HepG2 (cell line): ENCODE data around the gene PLPPR3. TPM values are rescaled to one million over a fixed set of nuclear protein-coding genes. Genes with fewer than 3 reads are reported as not detected.

ENCODE experiments used
- ARNT ChIP-seq: fragments of 450-650 bp; IDR thresholded peaks from 2 replicates; pipeline ENCODE4 v1.6.1; 2017
- E2F1 ChIP-seq: sonication (generic); formaldehyde crosslinking; IDR thresholded peaks from 2 replicates; pipeline ENCODE4 v1.5.0; 2020; ENCODE audit warnings: missing genetic modification reagents
- ELF1 ChIP-seq: sonication (generic); formaldehyde crosslinking; IDR thresholded peaks from 2 replicates; pipeline ENCODE4 v1.4.0; 2020; ENCODE audit warnings: missing genetic modification reagents
- ELF3 ChIP-seq: IDR thresholded peaks from 2 replicates; pipeline ENCODE4 v1.6.1; 2016; ENCODE audit warnings: missing genetic modification reagents, missing compliant biosample characterization
- GABPA ChIP-seq, 2 experiments: IDR thresholded peaks; 2 replicates each; pipeline ENCODE4 v1.6.1; 2011 to 2016; ENCODE audit warnings: low read depth in 2 of 2, low read length in 1 of 2, missing biosample characterization in 1 of 2, missing genetic modification characterization in 1 of 2
- HES4 ChIP-seq: sonication (generic); formaldehyde crosslinking; IDR thresholded peaks from 2 replicates; pipeline ENCODE4 v1.9.0; 2021; ENCODE audit warnings: mild to moderate bottlenecking, missing genetic modification reagents, borderline replicate concordance
- HMGXB4 ChIP-seq, 2 experiments: sonication (generic) in 1 of 2; formaldehyde crosslinking in 1 of 2; IDR thresholded peaks; 2 replicates each; pipeline versions ENCODE4 v1.4.0 to v1.6.1; 2018 to 2020; ENCODE audit warnings: missing genetic modification reagents in 2 of 2, borderline replicate concordance in 1 of 2, low read depth in 1 of 2, mild to moderate bottlenecking in 1 of 2, missing biosample characterization in 1 of 2
- HNRNPK ChIP-seq: fragments of 200-400 bp; formaldehyde crosslinking; IDR thresholded peaks from 2 replicates; pipeline ENCODE4 v1.6.1; 2018; ENCODE audit warnings: low read length, low read depth, moderate library complexity, mild to moderate bottlenecking; ENCODE audit not compliant: poor library complexity, severe bottlenecking
- MAZ ChIP-seq, 2 experiments: sonication (generic) in 1 of 2; formaldehyde crosslinking in 1 of 2; IDR thresholded peaks; 2 replicates each; pipeline versions ENCODE4 v1.5.0 to v1.6.1; 2012 to 2020; ENCODE audit warnings: low read depth in 2 of 2, mild to moderate bottlenecking in 2 of 2, borderline replicate concordance in 1 of 2, improper control_type of control experiment in 1 of 2, low read length in 1 of 2, missing genetic modification reagents in 1 of 2, moderate library complexity in 1 of 2
- MIER3 ChIP-seq: IDR thresholded peaks from 2 replicates; pipeline ENCODE4 v1.6.1; 2016; ENCODE audit warnings: missing compliant biosample characterization, borderline replicate concordance
- NFYB ChIP-seq: sonication (generic); formaldehyde crosslinking; IDR thresholded peaks from 2 replicates; pipeline ENCODE4 v1.4.0; 2020; ENCODE audit warnings: missing genetic modification reagents
- PCBP1 ChIP-seq: fragments of 200-400 bp; formaldehyde crosslinking; IDR thresholded peaks from 2 replicates; pipeline ENCODE4 v1.6.1; 2017; ENCODE audit warnings: mild to moderate bottlenecking, low read depth, low read length, borderline replicate concordance
- RAD21 ChIP-seq: fragments of 450-650 bp; formaldehyde crosslinking; IDR thresholded peaks from 2 replicates; pipeline ENCODE4 v1.5.0; 2020; ENCODE audit warnings: mild to moderate bottlenecking
- SMC3 ChIP-seq: IDR thresholded peaks from 2 replicates; pipeline ENCODE4 v1.6.1; 2011; ENCODE audit warnings: low read length, improper control_type of control experiment
- SRSF1 ChIP-seq: fragments of 200-400 bp; formaldehyde crosslinking; optimal IDR thresholded peaks from 2 replicates; pipeline ENCODE3; 2017; ENCODE audit warnings: mild to moderate bottlenecking, low read depth, low read length, moderate library complexity
- STAG1 ChIP-seq: sonication (generic); formaldehyde crosslinking; IDR thresholded peaks from 2 replicates; pipeline ENCODE4 v1.4.0; 2020; ENCODE audit warnings: missing genetic modification reagents
- ZFP36 ChIP-seq: fragments of 150-350 bp; IDR thresholded peaks from 2 replicates; pipeline ENCODE4 v1.6.1; 2018; ENCODE audit warnings: borderline replicate concordance, low read length, low read depth; ENCODE audit not compliant: partially characterized antibody
- ZNF639 ChIP-seq: conservative IDR thresholded peaks from 2 replicates; pipeline ENCODE4 v1.6.1; 2018; ENCODE audit warnings: missing genetic modification reagents
- ZNF770 ChIP-seq: sonication (generic); formaldehyde crosslinking; IDR thresholded peaks from 2 replicates; pipeline ENCODE4 v1.5.0; 2020; ENCODE audit warnings: mild to moderate bottlenecking, missing genetic modification reagents
- ZXDC ChIP-seq: sonication (generic); formaldehyde crosslinking; IDR thresholded peaks from 2 replicates; pipeline ENCODE4 v1.5.0; 2020; ENCODE audit warnings: mild to moderate bottlenecking, missing genetic modification reagents
- polyA plus RNA-seq, 8 experiments: library from polyadenylated mRNA; depleted of rRNA in 3 of 8; stranded (reverse) in 7 of 8; unstranded in 1 of 8; fragments of >200 nt; fragmentation: Illumina TruSeq in 4 of 8; extraction: Trizol in 4 of 8; gene quantifications; 2 replicates each; pipeline versions ENCODE4 v1.2.1 to v1.2.3, GENCODE V29; 2011 to 2016; ENCODE audit warnings: low read depth in 4 of 8, missing spikeins in 1 of 8, mixed read lengths in 1 of 8; ENCODE audit not compliant: insufficient read depth in 1 of 8
- total RNA-seq, 5 experiments: library from RNA; depleted of rRNA; stranded (reverse); fragments of >200 nt; fragmentation: Illumina TruSeq; extraction: Trizol; gene quantifications; 2 replicates each; pipeline ENCODE4 v1.2.3, GENCODE V29; 2016; ENCODE audit warnings: low read depth in 1 of 5

PLPPR3 gene
- total and polyA plus RNA-seq, 2 of the 13 experiments (the other 11 are each of a cell fraction or from before 2014, with no cell fraction given), result 0.07 to 0.16 TPM

GRCh38 chr19:771332-771785, 50.4 kb downstream of the PLPPR3 start (continued):
- TF ChIP-seq HMGXB4 (CRISPR knock-in tag; IDR thresholded peaks at IDR 0.05; ENCODE audit: borderline replicate concordance in 1 of 2, low read depth in 1 of 2), result 0 out of 4 replicates have a peak, but pooled peaks of 1 of the 2 experiments have one; percentile 28
- TF ChIP-seq HNRNPK, result peak; percentile 81
- TF ChIP-seq SMC3, result peak; percentile 11; the same call in 1 of the 2 replicates
- no peak for TF ChIP-seq ZNF639
- no peak for TF ChIP-seq ZNF770 (CRISPR knock-in tag)
- no peak for TF ChIP-seq MIER3 (CRISPR knock-in tag)
- no peak for TF ChIP-seq NFYB (CRISPR knock-in tag)
- no peak for TF ChIP-seq HES4 (CRISPR knock-in tag)
- peak; percentile 63; the same call in 1 of the 2 replicates for TF ChIP-seq ELF1 (CRISPR knock-in tag)
- TF ChIP-seq STAG1 (CRISPR knock-in tag), result peak; percentile 47
- TF ChIP-seq PCBP1, result peak; percentile 95
- peak; percentile 52; the same call in 1 of the 2 replicates for TF ChIP-seq MAZ (IDR thresholded peaks at IDR 0.05; ENCODE audit: borderline replicate concordance, low read depth, low read length)
- TF ChIP-seq MAZ (CRISPR knock-in tag; IDR thresholded peaks at IDR 0.05; ENCODE audit: low read depth), result no peak
- no peak for TF ChIP-seq ARNT
- TF ChIP-seq RAD21, result peak; percentile 58
- TF ChIP-seq ZXDC (CRISPR knock-in tag), result no peak
- no peak for TF ChIP-seq E2F1
- no peak for TF ChIP-seq SRSF1
- TF ChIP-seq ZFP36, result peak; percentile 70
- TF ChIP-seq ELF3 (CRISPR knock-in tag), result peak; percentile 55
- TF ChIP-seq GABPA (IDR thresholded peaks at IDR 0.05; ENCODE audit: low read depth, low read length), result no peak; the same call in 1 of the 2 replicates
- peak; percentile 68 for TF ChIP-seq GABPA (CRISPR knock-in tag; IDR thresholded peaks at IDR 0.05; ENCODE audit: low read depth)
